Naive thymus-derived CD4-positive, alpha-beta T cell (primary cell): ENCODE data around the gene FUBP1. TPM values are rescaled to one million over a fixed set of nuclear protein-coding genes. Genes with fewer than 3 reads are reported as not detected.

Source experiments
- ATAC-seq: fragments of 150-1000 bp; cut with Tn5 transposase; 2 replicates; pipeline ENCODE4 v1.10.0; 2021; ENCODE audit warnings: mild to moderate bottlenecking, moderate library complexity
- CTCF ChIA-PET: fragments of 350-600 bp; sonication (Branson Sonifier 250); formaldehyde crosslinking; loops from one replicate; lab custom pipeline; 2021; ENCODE audit warnings: antibody characterized with exemption; lab: Charles Lee
- POLR2A ChIA-PET: fragments of 350-600 bp; sonication (Branson Sonifier 250); formaldehyde crosslinking; loops from one replicate; lab custom pipeline; 2021; ENCODE audit warnings: antibody characterized with exemption, inconsistent platforms; lab: Charles Lee
- DNase-seq, 9 donors: peaks; one replicate each; pipeline versions ENCODE4 v3.0.0 to v3.0.0-alpha.2; 2020 to 2022; ENCODE audit warnings: mixed read lengths in 1 of 9
- H3K27ac ChIP-seq: one replicate; pipeline ENCODE4 v1.7.0; 2013; ENCODE audit warnings: mild to moderate bottlenecking, low read depth, low read length, moderate library complexity
- H3K27me3 ChIP-seq, 2 donors: one replicate each; pipeline ENCODE4 v1.7.0; 2013; ENCODE audit warnings: low read length in 2 of 2, mild to moderate bottlenecking in 2 of 2, moderate library complexity in 2 of 2; ENCODE audit not compliant: control insufficient read depth in 2 of 2, insufficient read depth in 2 of 2
- H3K36me3 ChIP-seq, 3 experiments: 1 replicate in 2 of 3; 2 replicates in 1 of 3; pipeline ENCODE4 v1.7.0; 2013; ENCODE audit warnings: low read length in 3 of 3, mild to moderate bottlenecking in 3 of 3, moderate library complexity in 1 of 3; ENCODE audit not compliant: insufficient read depth in 3 of 3, control insufficient read depth in 2 of 3
- H3K4me1 ChIP-seq, 2 donors: one replicate each; pipeline ENCODE4 v1.7.0; 2013; ENCODE audit warnings: low read length in 2 of 2, mild to moderate bottlenecking in 2 of 2, moderate library complexity in 1 of 2; ENCODE audit not compliant: control insufficient read depth in 2 of 2, insufficient read depth in 2 of 2
- H3K4me3 ChIP-seq: 2 replicates; pipeline ENCODE4 v1.7.0; 2013; ENCODE audit warnings: mild to moderate bottlenecking, low read length
- H3K9me3 ChIP-seq, 3 experiments: 1 replicate in 2 of 3; 2 replicates in 1 of 3; pipeline ENCODE4 v1.7.0; 2013; ENCODE audit warnings: low read length in 3 of 3; ENCODE audit not compliant: control insufficient read depth in 2 of 3
- H3K27ac Mint-ChIP-seq, 9 donors: one replicate each; pipeline ENCODE4 v1.8.0; 2020 to 2022; ENCODE audit warnings: mixed read lengths in 9 of 9, mild to moderate bottlenecking in 8 of 9, moderate library complexity in 5 of 9, inconsistent platforms in 2 of 9
- H3K27me3 Mint-ChIP-seq, 5 donors: one replicate each; pipeline ENCODE4 v1.8.0; 2021 to 2022; ENCODE audit warnings: mixed read lengths in 5 of 5, mild to moderate bottlenecking in 1 of 5
- H3K36me3 Mint-ChIP-seq, 5 donors: one replicate each; pipeline ENCODE4 v1.8.0; 2020 to 2022; ENCODE audit warnings: mixed read lengths in 5 of 5, mild to moderate bottlenecking in 3 of 5, inconsistent platforms in 1 of 5
- H3K4me1 Mint-ChIP-seq, 7 donors: one replicate each; pipeline ENCODE4 v1.8.0; 2020 to 2022; ENCODE audit warnings: mixed read lengths in 7 of 7, mild to moderate bottlenecking in 3 of 7, inconsistent platforms in 1 of 7
- H3K4me3 Mint-ChIP-seq, 10 donors: one replicate each; pipeline ENCODE4 v1.8.0; 2020 to 2022; ENCODE audit warnings: mild to moderate bottlenecking in 10 of 10, mixed read lengths in 10 of 10, moderate library complexity in 6 of 10, inconsistent platforms in 2 of 10
- H3K9me3 Mint-ChIP-seq, 11 donors: one replicate each; pipeline ENCODE4 v1.8.0; 2020 to 2022; ENCODE audit warnings: mixed read lengths in 11 of 11, mild to moderate bottlenecking in 4 of 11, inconsistent platforms in 1 of 11, moderate library complexity in 1 of 11
- intact Hi-C, 2 donors: fragments of 100-400 bp; cut with micrococcal nuclease; formaldehyde crosslinking; loops; one replicate each; pipeline ENCODE4 v1.15.1; 2023
- polyA plus RNA-seq, 2 donors: library from polyadenylated mRNA; unstranded; fragments of 300-500 nt; fragmentation: Illumina TruSeq; gene quantifications; one replicate each; pipeline ENCODE4 v1.2.3, GENCODE V29; 2021
- total RNA-seq, 6 experiments: library from RNA in 5 of 6; stranded (reverse) in 5 of 6; gene quantifications; 1 replicate in 5 of 6; 2 replicates in 1 of 6; pipeline ENCODE4 v1.2.3 and lab custom pipeline; 2021 to 2026

The FUBP1 gene
- total and polyA plus RNA-seq, 7 experiments from 2014 or later, result 58.0 to 253 (median 220) TPM

GRCh38 chr1:77994117-77994705, 15.3 kb upstream of the FUBP1 start:
- H3K9me3 ChIP-seq, result no peaks in the 10 kb centered on the region
- H3K36me3 Mint-ChIP-seq, result peaks cover 0 to 12% (median 9%) of the 10 kb centered on the region in 5 donors
- ChIA-PET POLR2A (interaction anchor here (0.5 to 15.7 kb wide), 4 partner anchors 10 to 18 kb away, joined by 3 to 324 read pairs (median 4); partner anchors contain the start of genes DNAJB4 and FUBP1), CTCF (interaction anchor here (1.2 kb wide), 1 partner anchor 10 kb away, joined by 3 read pairs; the partner anchor contains the start of gene DNAJB4)
- H3K27me3 Mint-ChIP-seq, result no peaks in the 10 kb centered on the region
- H3K27me3 ChIP-seq, result no peaks in the 10 kb centered on the region
- no peaks in the 10 kb centered on the region for H3K9me3 Mint-ChIP-seq
- peak overlapping the region in 1 of 9 donors; percentile 53 for H3K27ac Mint-ChIP-seq
- peaks cover 6 to 19% (median 13%) of the 10 kb centered on the region in 7 donors for H3K4me1 Mint-ChIP-seq
- no peak overlapping the region for H3K4me3 Mint-ChIP-seq
- ATAC-seq, result no peak
- H3K4me1 ChIP-seq, result no peaks in the 10 kb centered on the region
- intact Hi-C loops, result no loop called here
- H3K27ac ChIP-seq, result no peak overlapping the region
- no peaks in the 10 kb centered on the region for H3K36me3 ChIP-seq
- no peak for DNase-seq
- no peak overlapping the region for H3K4me3 ChIP-seq

- peaks cover 0 to 2% (median 0%) of the 10 kb centered on the region in 11 donors for H3K9me3 Mint-ChIP-seq
- ChIA-PET POLR2A (interaction anchor here (1.9 to 2.7 kb wide), 2 partner anchors 10 to 13 kb away, joined by 8 to 10 read pairs; partner anchors contain the start of gene FUBP1), CTCF (interaction anchor here (0.6 kb wide), 1 partner anchor 308 kb away, joined by 3 read pairs; no protein-coding TSS in a partner anchor)
- H3K27ac Mint-ChIP-seq, result no peak overlapping the region
- Histone ChIP-seq H3K4me3 (no peak overlapping the region), H3K27ac (no peak overlapping the region), H3K4me1 (no peaks in the 10 kb centered on the region), H3K27me3 (no peaks in the 10 kb centered on the region), H3K36me3 (no peaks in the 10 kb centered on the region), H3K9me3 (no peaks in the 10 kb centered on the region)
- peaks cover 17 to 30% (median 20%) of the 10 kb centered on the region in 7 donors for H3K4me1 Mint-ChIP-seq
- H3K36me3 Mint-ChIP-seq, result peaks cover 0 to 10% (median 7%) of the 10 kb centered on the region in 5 donors
- no peak for ATAC-seq
- DNase-seq, result no peak
- H3K4me3 Mint-ChIP-seq, result no peak overlapping the region
- H3K27me3 Mint-ChIP-seq, result no peaks in the 10 kb centered on the region
- intact Hi-C loops, result no loop called here
Measured at GRCh38 chr1:77991638-77992037, 12.8 kb upstream of the FUBP1 start.

DNA sequence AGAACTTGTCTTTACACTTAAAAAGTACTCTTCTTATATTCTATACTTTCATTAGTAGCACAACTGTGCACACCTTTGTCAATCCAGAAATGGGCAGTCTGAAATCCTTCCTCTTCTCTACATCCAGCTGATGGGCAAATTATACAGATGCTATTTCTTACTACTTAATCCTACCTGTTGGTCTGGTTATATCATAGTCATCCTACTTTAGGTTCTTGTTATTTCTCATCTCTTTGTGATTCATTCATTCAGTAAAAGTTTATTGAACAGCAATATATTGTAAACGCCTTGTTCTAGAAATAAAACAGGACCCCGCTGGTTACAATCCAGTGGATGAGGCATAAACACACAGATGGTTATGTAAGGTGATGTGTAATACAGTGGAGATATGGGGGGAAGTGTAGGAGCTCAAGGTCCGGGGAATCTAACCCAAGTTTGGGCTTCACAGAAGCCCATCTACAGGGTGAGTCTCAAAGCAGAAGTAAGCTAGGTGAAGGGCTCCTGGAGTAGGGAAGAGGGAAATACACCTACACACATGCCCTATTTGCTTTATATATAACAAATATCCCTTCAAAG, 11.8 kb upstream of the FUBP1 start:
- no peaks in the 10 kb centered on the region for H3K27me3 Mint-ChIP-seq
- Histone ChIP-seq H3K36me3 (no peaks in the 10 kb centered on the region), H3K27me3 (no peaks in the 10 kb centered on the region), H3K27ac (no peak overlapping the region), H3K9me3 (no peaks in the 10 kb centered on the region), H3K4me1 (no peaks in the 10 kb centered on the region), H3K4me3 (no peak overlapping the region)
- CTCF ChIA-PET, result interaction anchor here (0.6 kb wide), 1 partner anchor 307 kb away, joined by 3 read pairs; no protein-coding TSS in a partner anchor
- H3K36me3 Mint-ChIP-seq, result peaks cover 0 to 10% (median 7%) of the 10 kb centered on the region in 5 donors
- intact Hi-C loops, result no loop called here
- POLR2A ChIA-PET, result interaction anchor here (1.9 to 13.4 kb wide), 3 partner anchors 10 to 12 kb away, joined by 8 to 324 read pairs (median 10); partner anchors contain the start of genes DNAJB4 and FUBP1
- peaks cover 18 to 38% (median 24%) of the 10 kb centered on the region in 7 donors for H3K4me1 Mint-ChIP-seq
- no peak for ATAC-seq
- no peak for DNase-seq
- H3K27ac Mint-ChIP-seq, result no peak overlapping the region
- peaks cover 0 to 2% (median 0%) of the 10 kb centered on the region in 11 donors for H3K9me3 Mint-ChIP-seq
- H3K4me3 Mint-ChIP-seq, result no peak overlapping the region

- Histone ChIP-seq H3K27ac (no peak overlapping the region), H3K9me3 (no peaks in the 10 kb centered on the region), H3K27me3 (no peaks in the 10 kb centered on the region), H3K4me1 (no peaks in the 10 kb centered on the region), H3K4me3 (no peak overlapping the region), H3K36me3 (no peaks in the 10 kb centered on the region)
- CTCF ChIA-PET, result no interaction called here
- H3K27me3 Mint-ChIP-seq, result no peaks in the 10 kb centered on the region
- H3K36me3 Mint-ChIP-seq, result peaks cover 0 to 12% (median 7%) of the 10 kb centered on the region in 5 donors
- POLR2A ChIA-PET, result interaction anchor here (2.7 to 13.4 kb wide), 2 partner anchors 9 to 11 kb away, joined by 10 to 324 read pairs; partner anchors contain the start of gene DNAJB4
- peak overlapping the region in 2 of 9 donors; percentile 30 to 62 for H3K27ac Mint-ChIP-seq
- DNase-seq, result no peak
- intact Hi-C loops, result no loop called here
- peaks cover 0 to 2% (median 0%) of the 10 kb centered on the region in 11 donors for H3K9me3 Mint-ChIP-seq
- ATAC-seq, result no peak
- no peak overlapping the region for H3K4me3 Mint-ChIP-seq
- H3K4me1 Mint-ChIP-seq, result peaks cover 17 to 48% (median 29%) of the 10 kb centered on the region in 7 donors
Measured at GRCh38 chr1:77989744-77990143, 10.9 kb upstream of the FUBP1 start.

DNA sequence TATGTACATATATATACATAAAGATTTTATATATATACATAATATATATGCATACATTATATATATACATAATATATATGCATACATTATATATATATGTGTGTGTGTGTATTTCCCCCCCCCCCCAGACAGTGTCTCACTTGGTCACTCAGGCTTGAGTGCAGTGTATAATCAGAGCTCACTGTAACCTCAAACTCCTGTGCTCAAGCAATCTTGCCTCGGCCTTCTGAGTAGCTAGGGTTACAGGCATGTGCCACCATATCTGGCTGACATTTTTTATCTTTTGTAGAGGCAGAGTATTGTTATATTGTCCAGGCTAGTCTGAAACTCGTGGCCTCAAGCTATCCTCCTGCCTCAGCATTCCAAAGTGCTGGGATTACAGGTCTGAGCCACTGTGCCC, 9.0 kb upstream of the FUBP1 start:
- ChIA-PET CTCF (interaction anchor here (0.5 kb wide), 1 partner anchor 227 kb away, joined by 3 read pairs; no protein-coding TSS in a partner anchor), POLR2A (interaction anchor here (1.1 to 13.4 kb wide), 2 partner anchors 10 to 13 kb away, joined by 6 to 324 read pairs; partner anchors contain the start of genes DNAJB4 and FUBP1)
- H3K9me3 ChIP-seq, result no peaks in the 10 kb centered on the region
- H3K27ac ChIP-seq, result no peak overlapping the region
- Mint-ChIP-seq H3K9me3 (peaks cover 0 to 2% (median 0%) of the 10 kb centered on the region in 11 donors), H3K27me3 (no peaks in the 10 kb centered on the region), H3K27ac (no peak overlapping the region), H3K36me3 (peaks cover 0 to 17% (median 8%) of the 10 kb centered on the region in 5 donors), H3K4me3 (no peak overlapping the region), H3K4me1 (peaks cover 17 to 60% (median 41%) of the 10 kb centered on the region in 7 donors)
- no peaks in the 10 kb centered on the region for H3K27me3 ChIP-seq
- DNase-seq (no peak), ATAC-seq (no peak)
- H3K36me3 ChIP-seq, result no peaks in the 10 kb centered on the region
- H3K4me3 ChIP-seq, result no peak overlapping the region
- H3K4me1 ChIP-seq, result no peaks in the 10 kb centered on the region
- intact Hi-C loops, result no loop called here

GRCh38 chr1:77986810-77987209, 7.9 kb upstream of the FUBP1 start:
- DNase-seq (no peak), ATAC-seq (no peak)
- H3K4me3 ChIP-seq, result no peak overlapping the region
- ChIA-PET POLR2A (interaction anchor here (13.4 kb wide), 1 partner anchor 14 kb away, joined by 324 read pairs; the partner anchor contains the start of gene DNAJB4), CTCF (no interaction called here)
- no peaks in the 10 kb centered on the region for H3K4me1 ChIP-seq
- no peaks in the 10 kb centered on the region for H3K36me3 ChIP-seq
- intact Hi-C loops, result no loop called here
- no peak overlapping the region for H3K27ac ChIP-seq
- H3K27me3 ChIP-seq, result no peaks in the 10 kb centered on the region
- peaks cover 0 to 17% (median 8%) of the 10 kb centered on the region in 5 donors for H3K36me3 Mint-ChIP-seq
- H3K27ac Mint-ChIP-seq, result no peak overlapping the region
- no peaks in the 10 kb centered on the region for H3K27me3 Mint-ChIP-seq
- no peak overlapping the region for H3K4me3 Mint-ChIP-seq
- peaks cover 19 to 65% (median 41%) of the 10 kb centered on the region in 7 donors for H3K4me1 Mint-ChIP-seq
- H3K9me3 Mint-ChIP-seq, result peaks cover 0 to 2% (median 0%) of the 10 kb centered on the region in 11 donors
- no peaks in the 10 kb centered on the region for H3K9me3 ChIP-seq
